Measurements from ENCODE around the gene FBRS.

- no peak for TF ChIP-seq CTCF (IDR thresholded peaks at IDR 0.05; ENCODE audit: low read depth, low read length)
- TF ChIP-seq EZH2phosphoT487 (IDR thresholded peaks at IDR 0.05; ENCODE audit: low read depth) = no peak
These were observed 21.6 kb upstream of the FBRS start for GRCh38 chr16:30636599-30636998.

Data from OCI-LY3 (cell line).